ENCODE measurements around the gene GPR25.

GPR25 gene

DNA sequence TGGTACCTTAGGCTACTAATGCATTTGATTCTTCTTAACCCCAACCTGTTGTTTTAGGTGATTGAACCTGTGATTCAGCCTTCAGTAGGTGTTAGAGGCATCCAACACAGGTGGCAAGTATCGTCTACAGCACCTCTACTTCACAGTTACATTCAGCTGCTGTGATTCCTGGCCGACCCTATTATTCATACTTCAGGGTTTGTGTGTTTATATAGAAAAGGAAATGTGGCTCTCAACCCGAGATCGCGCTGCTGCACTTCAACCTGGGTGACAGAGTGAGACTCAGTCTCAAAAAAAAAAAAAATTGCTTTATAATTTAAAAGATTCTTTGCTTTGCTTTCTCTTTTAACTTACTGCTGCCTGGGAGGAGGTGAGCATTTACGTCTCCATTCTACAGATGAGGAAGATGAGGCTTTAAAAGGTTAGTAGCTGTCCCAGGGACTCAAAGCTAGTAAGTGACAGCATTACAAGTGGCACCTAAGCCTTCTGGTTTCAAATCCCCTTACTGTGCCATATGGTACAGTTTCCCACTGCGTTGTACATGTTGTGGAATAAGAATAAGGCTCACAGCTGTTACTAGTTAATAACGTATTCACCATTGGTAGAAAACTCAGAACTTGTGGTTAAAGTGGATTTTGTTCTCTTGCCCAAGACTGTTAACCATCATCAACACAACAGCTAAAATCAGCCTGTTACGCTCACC is 9.9 kb upstream of the GPR25 start:
- no peak overlapping the region for H3K4me3 ChIP-seq (ENCODE audit: low read length)
- TF ChIP-seq, protein P1, sequence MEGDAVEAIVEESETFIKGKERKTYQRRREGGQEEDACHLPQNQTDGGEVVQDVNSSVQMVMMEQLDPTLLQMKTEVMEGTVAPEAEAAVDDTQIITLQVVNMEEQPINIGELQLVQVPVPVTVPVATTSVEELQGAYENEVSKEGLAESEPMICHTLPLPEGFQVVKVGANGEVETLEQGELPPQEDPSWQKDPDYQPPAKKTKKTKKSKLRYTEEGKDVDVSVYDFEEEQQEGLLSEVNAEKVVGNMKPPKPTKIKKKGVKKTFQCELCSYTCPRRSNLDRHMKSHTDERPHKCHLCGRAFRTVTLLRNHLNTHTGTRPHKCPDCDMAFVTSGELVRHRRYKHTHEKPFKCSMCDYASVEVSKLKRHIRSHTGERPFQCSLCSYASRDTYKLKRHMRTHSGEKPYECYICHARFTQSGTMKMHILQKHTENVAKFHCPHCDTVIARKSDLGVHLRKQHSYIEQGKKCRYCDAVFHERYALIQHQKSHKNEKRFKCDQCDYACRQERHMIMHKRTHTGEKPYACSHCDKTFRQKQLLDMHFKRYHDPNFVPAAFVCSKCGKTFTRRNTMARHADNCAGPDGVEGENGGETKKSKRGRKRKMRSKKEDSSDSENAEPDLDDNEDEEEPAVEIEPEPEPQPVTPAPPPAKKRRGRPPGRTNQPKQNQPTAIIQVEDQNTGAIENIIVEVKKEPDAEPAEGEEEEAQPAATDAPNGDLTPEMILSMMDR (conservative IDR thresholded peaks at IDR 0.05; ENCODE audit: low read depth, low read length) = no peak
- no peak for DNase-seq (ENCODE audit: low read depth)

DNA sequence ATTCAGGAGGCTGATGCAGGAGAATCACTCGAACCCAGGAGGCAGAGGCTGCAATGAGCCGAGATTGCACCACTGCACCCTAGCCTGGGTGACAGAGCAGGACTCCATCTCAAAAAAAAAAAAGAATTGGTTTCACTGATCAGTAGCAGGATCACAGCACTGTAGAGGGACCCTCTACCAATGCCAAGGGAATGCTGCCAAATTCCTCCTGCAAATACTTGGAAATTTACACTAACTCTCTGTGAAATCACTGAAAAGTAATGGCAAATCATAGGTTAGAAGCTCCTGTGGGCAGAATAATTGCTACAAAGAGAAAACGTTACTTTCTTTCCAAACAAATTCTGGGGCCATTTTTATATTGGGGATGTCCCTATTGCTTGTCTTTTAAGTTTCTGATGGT is 6.7 kb upstream of the GPR25 start:
- no peak for DNase-seq (ENCODE audit: low read depth)
- TF ChIP-seq, protein P1 (conservative IDR thresholded peaks at IDR 0.05; ENCODE audit: low read depth, low read length) = no peak
- no peak overlapping the region for H3K4me3 ChIP-seq (ENCODE audit: low read length)

DNA sequence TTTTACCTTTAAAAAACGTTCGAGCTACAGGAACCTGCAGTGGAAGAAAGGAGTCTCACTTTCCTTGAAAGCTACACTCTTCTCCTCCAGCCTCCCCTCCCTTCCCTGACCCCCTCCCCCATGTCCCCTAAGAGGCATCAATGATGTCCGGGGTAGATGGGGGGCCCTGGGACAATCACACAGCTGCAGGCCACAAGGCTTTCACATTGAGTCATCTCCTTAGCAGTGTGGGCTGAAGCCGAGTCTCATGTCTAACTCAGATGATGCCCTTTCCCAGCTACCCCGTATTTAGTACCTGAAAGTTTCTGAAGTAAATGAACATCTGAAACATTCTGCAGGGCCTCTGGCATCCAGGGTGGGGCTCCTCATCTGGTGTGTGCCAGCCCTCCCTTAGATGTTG is 6.3 kb upstream of the GPR25 start:
- H3K4me3 ChIP-seq (ENCODE audit: low read length) = no peak overlapping the region
- DNase-seq (ENCODE audit: low read depth) = no peak
- TF ChIP-seq, protein P1 (conservative IDR thresholded peaks at IDR 0.05; ENCODE audit: low read depth, low read length) = no peak

DNA sequence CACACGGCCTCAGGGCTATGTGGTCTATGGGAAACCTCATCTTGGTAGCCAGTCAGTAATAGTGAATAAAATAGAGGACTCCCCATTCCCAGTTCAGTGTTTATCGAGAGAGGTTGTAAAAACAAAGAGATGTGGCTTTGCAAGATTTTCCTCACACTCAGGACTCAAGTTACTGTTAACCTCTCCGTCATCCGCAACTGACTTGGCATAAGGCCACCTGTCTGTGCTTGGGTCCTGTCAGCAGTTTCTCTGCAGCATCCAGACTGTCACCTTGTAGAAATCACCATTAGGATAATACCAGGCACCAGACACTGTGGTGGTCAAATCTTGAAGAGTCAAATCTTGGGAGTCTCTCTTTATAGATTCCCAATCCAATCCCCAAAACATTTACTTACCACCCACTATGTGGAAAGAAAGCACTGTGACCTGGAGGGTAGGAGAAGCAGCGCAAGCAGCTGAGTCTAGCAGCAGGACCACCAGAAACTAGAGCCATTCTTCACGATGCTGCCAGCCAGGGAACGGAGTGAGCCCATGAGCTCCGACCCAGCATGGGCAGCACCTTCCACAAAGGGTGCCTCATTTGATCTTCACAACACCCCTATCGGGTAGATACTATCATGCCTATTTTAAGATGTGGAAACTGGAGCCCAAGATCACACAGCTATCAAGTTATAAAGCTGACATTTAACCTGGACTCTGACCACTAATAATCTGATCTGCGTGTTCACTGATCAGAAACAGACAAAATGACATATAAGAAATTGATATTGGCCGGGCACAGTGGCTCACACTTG is 5.6 kb upstream of the GPR25 start:
- TF ChIP-seq, protein P1 (conservative IDR thresholded peaks at IDR 0.05; ENCODE audit: low read depth, low read length) = no peak

DNA sequence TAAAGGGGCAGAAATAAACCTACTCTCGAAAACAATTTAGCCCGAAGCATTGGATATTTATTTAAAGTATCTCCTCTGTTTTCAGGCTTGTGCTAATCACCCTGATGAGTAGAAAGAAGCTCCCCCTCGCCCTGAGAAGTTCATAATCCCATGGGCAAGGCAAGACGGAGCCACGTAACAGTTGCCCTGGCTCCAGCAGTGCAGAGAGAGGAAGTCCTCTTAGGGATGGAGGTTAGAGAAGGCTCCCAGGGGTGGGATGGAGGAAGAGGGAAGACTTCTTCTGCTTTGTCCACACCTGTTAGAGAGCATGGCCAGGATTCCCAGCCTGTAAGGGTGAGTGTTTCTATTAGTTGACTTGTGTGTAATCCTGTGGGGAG is 3.4 kb upstream of the GPR25 start:
- TF ChIP-seq, protein P1 (conservative IDR thresholded peaks at IDR 0.05; ENCODE audit: low read depth, low read length) = no peak
- DNase-seq (ENCODE audit: low read depth) = no peak
- H3K4me3 ChIP-seq (ENCODE audit: low read length) = no peak overlapping the region

More for the DNA sequence above, 5.6 kb upstream of the GPR25 start:
- DNase-seq (ENCODE audit: low read depth) = no peak
- H3K4me3 ChIP-seq (ENCODE audit: low read length) = no peak overlapping the region

DNA sequence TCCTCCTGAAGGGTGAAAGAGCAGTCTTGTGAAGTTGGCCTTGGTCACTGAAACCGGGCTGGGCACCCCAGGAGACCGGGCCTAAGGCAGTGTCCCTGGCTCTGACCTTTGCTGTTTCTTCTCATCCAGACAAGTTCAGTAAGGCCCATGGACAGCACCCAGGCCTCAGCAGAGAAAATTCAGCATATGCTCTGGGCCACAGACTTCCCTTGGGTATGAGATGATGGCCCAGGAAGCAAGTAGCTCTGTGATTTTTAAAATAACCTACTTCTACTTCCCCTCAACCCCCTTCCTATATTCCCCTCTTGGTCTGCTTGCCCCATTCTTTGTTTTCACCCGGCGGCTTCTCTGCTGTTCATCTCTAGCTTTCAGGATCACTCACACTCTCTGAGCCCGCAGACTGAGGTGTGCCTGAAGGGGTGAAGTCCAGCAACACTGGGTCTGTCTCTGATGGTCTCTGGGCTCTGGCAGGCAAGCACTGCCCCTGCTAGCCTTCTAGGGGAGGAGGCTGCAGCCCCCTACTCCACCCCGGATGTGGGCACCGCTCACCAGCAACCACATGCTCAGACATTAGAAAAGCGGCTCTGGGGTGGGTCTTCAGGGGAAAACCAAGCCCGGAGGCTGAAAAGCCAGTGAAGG is 2.9 kb upstream of the GPR25 start:
- no peak overlapping the region for H3K4me3 ChIP-seq (ENCODE audit: low read length)
- no peak for DNase-seq (ENCODE audit: low read depth)
- TF ChIP-seq, protein P1 (conservative IDR thresholded peaks at IDR 0.05; ENCODE audit: low read depth, low read length) = no peak
